Measurements from ENCODE around the gene KLK14.

The KLK14 gene

DNA sequence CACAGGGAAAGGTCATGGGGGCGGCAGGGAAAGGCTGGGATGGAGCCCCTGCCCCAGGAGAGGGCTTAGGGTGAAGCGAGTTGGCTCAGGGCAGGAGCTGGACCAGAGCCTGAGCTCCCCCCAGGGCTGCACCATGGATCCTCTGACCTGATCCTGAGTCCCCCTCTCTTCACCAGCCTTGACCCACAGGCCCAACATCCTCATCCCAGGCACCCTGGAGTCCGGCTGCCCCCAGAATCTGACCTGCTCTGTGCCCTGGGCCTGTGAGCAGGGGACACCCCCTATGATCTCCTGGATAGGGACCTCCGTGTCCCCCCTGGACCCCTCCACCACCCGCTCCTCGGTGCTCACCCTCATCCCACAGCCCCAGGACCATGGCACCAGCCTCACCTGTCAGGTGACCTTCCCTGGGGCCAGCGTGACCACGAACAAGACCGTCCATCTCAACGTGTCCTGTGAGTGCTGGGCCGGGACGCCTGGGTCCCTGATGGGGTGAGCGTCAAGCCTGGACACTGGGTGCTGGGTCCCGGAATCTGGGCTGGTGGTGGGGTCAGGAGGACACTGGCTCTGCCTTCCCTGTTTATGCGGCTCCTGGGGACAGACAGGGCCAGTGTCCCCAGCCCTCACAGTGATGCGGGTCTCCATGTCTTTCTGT lies 42.9 kb upstream of the KLK14 start (continued):
- no peak for TF ChIP-seq ZNF555 (tag by site-specific recombination; conservative IDR thresholded peaks at IDR 0.05)

DNA sequence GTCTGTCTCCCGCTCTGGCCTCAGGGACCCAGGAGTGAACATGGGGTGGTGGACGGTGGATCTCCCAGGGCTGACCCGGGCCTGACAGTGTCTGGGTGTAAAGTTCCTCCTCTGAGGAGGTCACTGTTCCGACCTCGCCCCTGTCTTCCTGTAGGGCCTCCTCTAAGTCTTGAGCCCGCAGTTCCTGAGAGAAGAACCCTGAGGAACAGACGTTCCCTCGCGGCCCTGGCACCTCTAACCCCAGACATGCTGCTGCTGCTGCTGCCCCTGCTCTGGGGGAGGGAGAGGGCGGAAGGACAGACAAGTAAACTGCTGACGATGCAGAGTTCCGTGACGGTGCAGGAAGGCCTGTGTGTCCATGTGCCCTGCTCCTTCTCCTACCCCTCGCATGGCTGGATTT lies 42.0 kb upstream of the KLK14 start, which contains the start of gene SIGLEC9:
Gene SIGLEC9, plus strand, starts transcription at position 178 of the 400 bp plus-strand sequence. Its CDS starts 69 bp downstream, at position 247.
- ChIA-PET CTCF (no interaction called here), POLR2A (no interaction called here)
- H3K4me1 ChIP-seq (ENCODE audit: control insufficient read depth, insufficient read depth, low read length): peaks cover 10% of the 10 kb centered on the region
- H3K27ac ChIP-seq (ENCODE audit: extremely low read depth, low read depth, low read length): no peak within 1 kb of the TSS
- no peaks in the 10 kb centered on the region for H3K36me3 ChIP-seq (ENCODE audit: control insufficient read depth in 2 of 2, insufficient read depth in 1 of 2, low read length in 2 of 2)
- TF ChIP-seq ZNF423 (tag by site-specific recombination; IDR thresholded peaks at IDR 0.05) (no peak), ZNF776 (tag by site-specific recombination; IDR thresholded peaks at IDR 0.05; ENCODE audit: borderline replicate concordance) (no peak), ZNF670 (tag by site-specific recombination; IDR thresholded peaks at IDR 0.05; ENCODE audit: low read depth) (no peak), ZNF202 (tag by site-specific recombination; IDR thresholded peaks at IDR 0.05; ENCODE audit: borderline replicate concordance) (no peak), ZNF473 (tag by site-specific recombination; IDR thresholded peaks at IDR 0.05) (no peak), EGR2 (tag by site-specific recombination; IDR thresholded peaks at IDR 0.05; ENCODE audit: low read depth) (no peak)
- no peak within 1 kb of the TSS for H3K4me3 ChIP-seq (ENCODE audit: low read depth, low read length)
- H3K9me3 ChIP-seq (ENCODE audit: control insufficient read depth, insufficient read depth, low read depth, low read length): no peaks in the 10 kb centered on the region

DNA sequence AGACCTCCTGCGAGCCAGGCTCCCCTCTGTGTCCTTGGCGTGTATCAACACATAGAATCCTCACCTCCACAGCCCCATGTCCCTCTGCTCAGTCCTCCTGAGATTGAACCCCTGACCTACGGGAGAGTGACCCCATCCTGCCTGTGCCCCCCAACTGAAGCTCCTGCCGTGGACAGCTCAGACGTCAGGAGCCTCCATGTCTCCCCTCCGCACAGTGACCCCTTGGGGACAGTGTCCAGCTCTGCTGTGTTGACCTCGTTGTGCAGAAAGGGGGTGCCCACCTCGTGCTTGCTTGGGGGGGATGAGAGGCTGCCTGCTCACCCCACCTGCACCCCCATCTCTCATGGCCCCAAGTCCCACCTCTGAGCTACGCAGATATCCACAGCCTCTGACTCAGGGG lies 41.5 kb upstream of the KLK14 start:
- Histone ChIP-seq H3K4me1 (ENCODE audit: control insufficient read depth, insufficient read depth, low read length) (peaks cover 10% of the 10 kb centered on the region), H3K9me3 (ENCODE audit: control insufficient read depth, insufficient read depth, low read depth, low read length) (no peaks in the 10 kb centered on the region), H3K4me3 (ENCODE audit: low read depth, low read length) (no peak overlapping the region), H3K36me3 (ENCODE audit: control insufficient read depth in 2 of 2, insufficient read depth in 1 of 2, low read length in 2 of 2) (no peaks in the 10 kb centered on the region), H3K27ac (ENCODE audit: extremely low read depth, low read depth, low read length) (no peak overlapping the region)
- ChIA-PET CTCF (no interaction called here), POLR2A (no interaction called here)
- TF ChIP-seq KLF1 (tag by site-specific recombination; IDR thresholded peaks at IDR 0.05) (no peak), ZNF354C (tag by site-specific recombination; IDR thresholded peaks at IDR 0.05; ENCODE audit: borderline replicate concordance, low read depth) (no peak), ZBTB21 (tag by site-specific recombination; IDR thresholded peaks at IDR 0.05) (no peak), ZNF433 (tag by site-specific recombination; IDR thresholded peaks at IDR 0.05; ENCODE audit: low read depth) (no peak), ZNF560 (tag by site-specific recombination; IDR thresholded peaks at IDR 0.05; ENCODE audit: borderline replicate concordance) (no peak), ZNF843 (tag by site-specific recombination; IDR thresholded peaks at IDR 0.05) (no peak), ZNF707 (tag by site-specific recombination; IDR thresholded peaks at IDR 0.05) (no peak), ZNF658 (tag by site-specific recombination; IDR thresholded peaks at IDR 0.05) (no peak), ZNF701 (tag by site-specific recombination; IDR thresholded peaks at IDR 0.05) (no peak), ZNF24 (tag by site-specific recombination; IDR thresholded peaks at IDR 0.05) (no peak), ZNF747 (tag by site-specific recombination; IDR thresholded peaks at IDR 0.05) (no peak), ZFP41 (tag by site-specific recombination; IDR thresholded peaks at IDR 0.05; ENCODE audit: borderline replicate concordance) (no peak), IKZF3 (tag by site-specific recombination; IDR thresholded peaks at IDR 0.05) (no peak), ZNF623 (tag by site-specific recombination; IDR thresholded peaks at IDR 0.05) (no peak), ZNF239 (tag by site-specific recombination; IDR thresholded peaks at IDR 0.05) (no peak), ZNF596 (tag by site-specific recombination; IDR thresholded peaks at IDR 0.05) (no peak), ZNF248 (tag by site-specific recombination; IDR thresholded peaks at IDR 0.05) (no peak)
- TF ChIP-seq, protein P1, sequence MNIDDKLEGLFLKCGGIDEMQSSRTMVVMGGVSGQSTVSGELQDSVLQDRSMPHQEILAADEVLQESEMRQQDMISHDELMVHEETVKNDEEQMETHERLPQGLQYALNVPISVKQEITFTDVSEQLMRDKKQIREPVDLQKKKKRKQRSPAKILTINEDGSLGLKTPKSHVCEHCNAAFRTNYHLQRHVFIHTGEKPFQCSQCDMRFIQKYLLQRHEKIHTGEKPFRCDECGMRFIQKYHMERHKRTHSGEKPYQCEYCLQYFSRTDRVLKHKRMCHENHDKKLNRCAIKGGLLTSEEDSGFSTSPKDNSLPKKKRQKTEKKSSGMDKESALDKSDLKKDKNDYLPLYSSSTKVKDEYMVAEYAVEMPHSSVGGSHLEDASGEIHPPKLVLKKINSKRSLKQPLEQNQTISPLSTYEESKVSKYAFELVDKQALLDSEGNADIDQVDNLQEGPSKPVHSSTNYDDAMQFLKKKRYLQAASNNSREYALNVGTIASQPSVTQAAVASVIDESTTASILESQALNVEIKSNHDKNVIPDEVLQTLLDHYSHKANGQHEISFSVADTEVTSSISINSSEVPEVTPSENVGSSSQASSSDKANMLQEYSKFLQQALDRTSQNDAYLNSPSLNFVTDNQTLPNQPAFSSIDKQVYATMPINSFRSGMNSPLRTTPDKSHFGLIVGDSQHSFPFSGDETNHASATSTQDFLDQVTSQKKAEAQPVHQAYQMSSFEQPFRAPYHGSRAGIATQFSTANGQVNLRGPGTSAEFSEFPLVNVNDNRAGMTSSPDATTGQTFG (tag by site-specific recombination; IDR thresholded peaks at IDR 0.05; ENCODE audit: borderline replicate concordance): no peak
- TF ChIP-seq, protein P2, sequence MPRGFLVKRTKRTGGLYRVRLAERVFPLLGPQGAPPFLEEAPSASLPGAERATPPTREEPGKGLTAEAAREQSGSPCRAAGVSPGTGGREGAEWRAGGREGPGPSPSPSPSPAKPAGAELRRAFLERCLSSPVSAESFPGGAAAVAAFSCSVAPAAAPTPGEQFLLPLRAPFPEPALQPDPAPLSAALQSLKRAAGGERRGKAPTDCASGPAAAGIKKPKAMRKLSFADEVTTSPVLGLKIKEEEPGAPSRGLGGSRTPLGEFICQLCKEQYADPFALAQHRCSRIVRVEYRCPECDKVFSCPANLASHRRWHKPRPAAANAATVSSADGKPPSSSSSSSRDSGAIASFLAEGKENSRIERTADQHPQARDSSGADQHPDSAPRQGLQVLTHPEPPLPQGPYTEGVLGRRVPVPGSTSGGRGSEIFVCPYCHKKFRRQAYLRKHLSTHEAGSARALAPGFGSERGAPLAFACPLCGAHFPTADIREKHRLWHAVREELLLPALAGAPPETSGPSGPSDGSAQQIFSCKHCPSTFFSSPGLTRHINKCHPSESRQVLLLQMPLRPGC (tag by site-specific recombination; IDR thresholded peaks at IDR 0.05): no peak
- TF ChIP-seq, protein P3, sequence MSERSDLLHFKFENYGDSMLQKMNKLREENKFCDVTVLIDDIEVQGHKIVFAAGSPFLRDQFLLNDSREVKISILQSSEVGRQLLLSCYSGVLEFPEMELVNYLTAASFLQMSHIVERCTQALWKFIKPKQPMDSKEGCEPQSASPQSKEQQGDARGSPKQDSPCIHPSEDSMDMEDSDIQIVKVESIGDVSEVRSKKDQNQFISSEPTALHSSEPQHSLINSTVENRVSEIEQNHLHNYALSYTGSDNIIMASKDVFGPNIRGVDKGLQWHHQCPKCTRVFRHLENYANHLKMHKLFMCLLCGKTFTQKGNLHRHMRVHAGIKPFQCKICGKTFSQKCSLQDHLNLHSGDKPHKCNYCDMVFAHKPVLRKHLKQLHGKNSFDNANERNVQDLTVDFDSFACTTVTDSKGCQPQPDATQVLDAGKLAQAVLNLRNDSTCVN (tag by site-specific recombination; optimal IDR thresholded peaks at IDR 0.05): no peak

Measured in HEK293 (cell line).